GM21381 (cell line): Measurements from ENCODE around the gene EPHA6.
"Not testable (repeated sequence)": the region's sequence is repeated elsewhere in the genome, so short reads cannot be mapped to it uniquely, and the experiment has no call there.

ENCODE experiments used
- ATAC-seq: cut with Tn5 transposase; IDR thresholded peaks from one replicate; pipeline ENCODE4 v1.9.1; 2021; ENCODE audit warnings: mild to moderate bottlenecking, moderate library complexity; ENCODE audit not compliant: unreplicated experiment

EPHA6 gene

GRCh38 chr3:97264180-97264579 lies 449.8 kb downstream of the EPHA6 start:
- no peak for ATAC-seq

- no peak for ATAC-seq
Measured at GRCh38 chr3:97265237-97266005, 451.0 kb downstream of the EPHA6 start.

- ATAC-seq = no peak
Measured at GRCh38 chr3:97269202-97269601, 454.8 kb downstream of the EPHA6 start.

- not testable (repeated sequence) for ATAC-seq
Measured at GRCh38 chr3:97276879-97277550, 462.6 kb downstream of the EPHA6 start.

GRCh38 chr3:97277708-97278107 lies 463.3 kb downstream of the EPHA6 start:
- no peak for ATAC-seq

GRCh38 chr3:97278506-97278905 lies 464.1 kb downstream of the EPHA6 start:
- ATAC-seq = no peak

- no peak for ATAC-seq
Measured at GRCh38 chr3:97291901-97292300, 477.5 kb downstream of the EPHA6 start.

- ATAC-seq = no peak
Measured at GRCh38 chr3:97293596-97294131, 479.3 kb downstream of the EPHA6 start.

GRCh38 chr3:97297032-97297431 lies 482.6 kb downstream of the EPHA6 start:
- no peak for ATAC-seq

- no peak for ATAC-seq
Measured at GRCh38 chr3:97301114-97301513, 486.7 kb downstream of the EPHA6 start.

GRCh38 chr3:97306226-97306625 lies 491.8 kb downstream of the EPHA6 start:
- ATAC-seq = no peak

GRCh38 chr3:97338375-97338774 lies 524.0 kb downstream of the EPHA6 start:
- no peak for ATAC-seq

GRCh38 chr3:97340940-97341339 lies 526.5 kb downstream of the EPHA6 start:
- ATAC-seq = no peak

- ATAC-seq = no peak
Measured at GRCh38 chr3:97347780-97348179, 533.4 kb downstream of the EPHA6 start.

- ATAC-seq = no peak
Measured at GRCh38 chr3:97350971-97351370, 536.6 kb downstream of the EPHA6 start.

- ATAC-seq = no peak
Measured at GRCh38 chr3:97353176-97353575, 538.8 kb downstream of the EPHA6 start.

- ATAC-seq = no peak
Measured at GRCh38 chr3:97359977-97360376, 545.6 kb downstream of the EPHA6 start.

GRCh38 chr3:97360804-97361203 lies 546.4 kb downstream of the EPHA6 start:
- no peak for ATAC-seq

GRCh38 chr3:97384583-97384982 lies 570.2 kb downstream of the EPHA6 start:
- ATAC-seq = no peak

- no peak for ATAC-seq
Measured at GRCh38 chr3:97388774-97389173, 574.4 kb downstream of the EPHA6 start.

- no peak for ATAC-seq
Measured at GRCh38 chr3:97389936-97390335, 575.5 kb downstream of the EPHA6 start.

GRCh38 chr3:97391167-97391566 lies 576.8 kb downstream of the EPHA6 start:
- ATAC-seq = no peak
